Activated CD4-positive, alpha-beta T cell treated with anti-CD3 and anti-CD28 coated beads, Interleukin-2, amount 50 U/mL, for 16 hours (primary cell): ENCODE measurements around the gene CD274.

ENCODE experiments used
- DNase-seq: peaks from one replicate; pipeline ENCODE4 v3.0.0-alpha.2; 2020

The CD274 gene

DNA sequence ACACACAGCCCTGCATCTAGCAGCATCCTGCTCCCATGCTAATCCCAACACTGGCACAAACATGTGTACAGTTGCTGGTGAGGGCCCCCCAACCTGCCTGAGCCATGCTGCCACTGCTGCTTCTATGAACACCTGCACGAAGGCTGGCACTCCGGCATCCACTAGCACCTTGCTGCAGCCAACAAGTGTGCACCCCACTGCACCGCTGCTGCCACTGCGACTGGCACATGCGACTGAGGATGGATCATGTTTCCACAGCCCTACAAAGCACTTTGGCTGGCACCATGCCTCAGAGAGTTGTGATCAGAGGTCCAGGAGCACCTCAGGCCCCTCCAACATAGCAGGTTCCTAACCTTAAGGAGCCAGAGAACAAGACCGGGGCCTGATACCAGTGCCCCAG, 52.2 kb downstream of the CD274 start:
- DNase-seq = no peak

DNA sequence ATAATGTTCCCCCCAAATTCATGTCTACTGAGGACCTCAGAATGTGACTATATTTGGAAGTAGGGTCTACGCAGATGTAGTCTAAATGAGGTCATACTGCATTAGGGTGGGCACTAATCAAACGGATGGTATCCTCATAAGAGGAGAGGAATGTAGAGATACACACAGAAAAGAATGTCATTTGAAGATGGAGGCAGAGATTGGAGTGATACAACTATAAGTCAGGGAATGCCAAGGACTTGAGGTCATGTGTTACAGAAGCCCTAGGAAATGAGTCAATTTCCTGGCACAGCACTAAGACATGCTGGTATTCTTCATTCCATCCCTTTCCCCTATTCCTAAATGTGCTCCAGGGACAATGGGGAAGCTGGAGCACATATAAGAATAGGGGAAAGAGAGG, 59.2 kb downstream of the CD274 start:
- no peak for DNase-seq

DNA sequence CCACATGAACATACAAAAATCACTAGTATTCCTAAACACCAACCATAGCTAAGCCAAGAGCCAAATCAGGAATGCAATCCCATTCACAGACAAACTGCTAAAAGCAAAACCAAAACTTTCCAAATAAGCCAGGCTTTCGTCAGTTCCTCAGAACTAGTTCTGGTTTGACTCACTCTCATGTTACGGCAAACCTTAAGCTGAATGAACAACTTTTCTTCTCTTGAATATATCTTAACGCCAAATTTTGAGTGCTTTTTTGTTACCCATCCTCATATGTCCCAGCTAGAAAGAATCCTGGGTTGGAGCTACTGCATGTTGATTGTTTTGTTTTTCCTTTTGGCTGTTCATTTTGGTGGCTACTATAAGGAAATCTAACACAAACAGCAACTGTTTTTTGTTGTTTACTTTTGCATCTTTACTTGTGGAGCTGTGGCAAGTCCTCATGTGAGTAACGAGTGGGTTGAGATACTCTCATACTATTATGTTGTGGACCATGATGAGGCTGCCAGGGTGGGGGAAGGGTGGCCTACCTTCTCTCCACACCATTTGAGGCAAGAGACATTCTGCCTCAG, 60.1 kb downstream of the CD274 start, which contains the start of gene PDCD1LG2:
TSS of gene PDCD1LG2 (plus strand) at position 172 of the 572 bp plus-strand sequence. CDS start 12,016 bp downstream, outside the sequence.
- peak; percentile 78 for DNase-seq

DNA sequence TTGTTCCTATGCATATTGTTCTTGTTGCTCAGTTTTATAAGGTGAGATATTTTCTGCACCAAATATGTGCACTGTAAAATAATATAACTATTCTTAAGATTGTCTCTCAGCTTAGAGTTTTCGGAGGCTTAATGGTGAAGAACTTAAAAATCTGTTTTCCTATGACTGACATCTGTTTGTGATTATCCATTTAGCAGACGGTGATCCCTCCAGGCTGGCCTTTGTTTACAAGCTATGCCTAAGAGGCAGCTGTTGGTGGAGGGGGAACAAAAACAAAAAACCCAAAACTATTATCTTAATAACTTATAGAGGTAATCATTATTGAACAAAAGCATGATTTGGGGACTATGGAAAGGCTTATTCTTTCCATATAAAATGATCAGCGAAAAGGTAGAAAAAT, 60.6 kb downstream of the CD274 start:
- DNase-seq = no peak

DNA sequence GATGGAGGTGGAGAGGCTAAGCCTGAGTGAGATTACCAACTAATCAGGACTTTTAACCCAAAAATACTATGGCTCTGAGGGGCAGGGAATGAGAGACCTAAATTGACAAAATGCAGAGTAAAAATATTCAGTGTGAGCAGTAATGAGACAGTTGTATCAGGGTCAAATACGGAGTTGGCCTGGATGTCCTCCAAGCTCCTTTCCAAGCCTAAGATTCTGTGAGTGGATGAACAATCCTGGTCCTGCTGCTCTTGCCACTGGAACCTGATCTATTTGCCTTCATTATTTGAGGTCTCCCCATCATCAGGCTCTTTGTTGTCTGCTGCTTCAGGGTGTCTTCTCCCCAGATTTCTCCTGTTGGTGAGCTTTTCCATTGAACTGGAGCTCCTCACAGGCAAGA, 61.1 kb downstream of the CD274 start:
- DNase-seq = no peak

DNA sequence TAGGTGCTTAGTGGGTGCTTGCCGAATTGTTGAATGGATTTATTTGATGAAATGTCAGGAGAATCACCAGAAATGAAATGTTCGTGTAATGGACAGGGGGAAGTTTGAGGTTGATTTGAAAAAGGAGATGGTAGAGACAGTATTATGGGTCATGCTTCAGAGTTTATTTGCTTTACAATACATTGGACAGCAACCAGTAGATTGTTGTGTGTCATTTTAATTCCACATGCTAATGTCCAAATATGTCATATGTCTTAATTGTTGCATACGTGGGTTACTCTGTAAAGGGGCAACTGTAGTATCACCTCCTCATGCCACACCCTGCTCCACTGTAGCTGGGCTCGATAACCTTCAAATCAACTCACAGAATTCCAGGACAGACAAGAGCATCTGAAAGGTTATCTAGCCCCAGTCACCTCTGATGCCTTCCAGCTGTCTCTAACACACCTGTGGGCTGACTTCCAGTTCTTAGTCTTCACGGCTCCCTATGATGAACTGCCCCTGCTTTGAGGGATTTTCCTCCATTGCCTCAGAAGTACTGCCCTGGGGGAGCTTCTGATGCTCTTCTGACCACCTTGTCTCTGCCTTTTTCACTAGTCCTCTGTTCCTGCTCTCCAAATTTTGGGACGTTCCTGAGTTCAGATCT, 61.7 kb downstream of the CD274 start:
- DNase-seq = no peak

DNA sequence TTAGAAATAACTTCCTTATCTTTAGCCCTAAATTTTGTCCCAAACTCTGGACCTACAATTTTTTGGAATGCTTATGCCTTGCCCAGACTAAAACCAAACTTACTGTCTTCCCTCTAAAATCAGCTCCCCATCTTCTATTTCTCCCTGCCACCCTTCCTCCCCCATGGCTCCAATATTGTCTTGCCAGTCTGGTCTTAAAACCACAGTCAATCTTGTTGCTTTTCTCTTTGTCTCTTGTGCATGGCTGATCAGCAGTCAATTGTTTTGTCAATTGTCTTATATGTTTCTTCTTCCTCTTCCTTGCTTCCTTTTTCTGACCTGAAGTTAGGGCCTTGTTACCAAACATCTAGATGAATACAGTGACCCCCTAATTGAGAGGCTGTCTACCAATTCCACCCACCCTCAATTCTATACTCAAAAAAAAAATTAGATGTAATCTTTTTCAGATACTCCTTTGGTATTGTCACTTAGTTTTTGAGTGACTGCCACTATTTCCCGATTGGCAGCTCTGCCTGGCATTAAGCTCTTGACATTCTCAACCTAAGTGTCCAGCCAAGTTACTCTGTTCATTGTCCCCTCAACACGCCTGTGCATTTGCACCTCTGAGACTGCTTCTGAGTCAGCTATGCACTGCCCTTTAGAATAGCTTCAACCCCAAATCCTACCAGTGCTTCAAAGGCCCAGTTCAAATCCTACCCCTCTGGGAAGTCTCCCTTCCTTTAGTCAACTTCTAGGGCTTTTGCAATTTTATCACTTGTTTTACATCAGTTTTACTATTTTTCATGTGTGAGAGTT, 62.5 kb downstream of the CD274 start:
- no peak for DNase-seq

DNA sequence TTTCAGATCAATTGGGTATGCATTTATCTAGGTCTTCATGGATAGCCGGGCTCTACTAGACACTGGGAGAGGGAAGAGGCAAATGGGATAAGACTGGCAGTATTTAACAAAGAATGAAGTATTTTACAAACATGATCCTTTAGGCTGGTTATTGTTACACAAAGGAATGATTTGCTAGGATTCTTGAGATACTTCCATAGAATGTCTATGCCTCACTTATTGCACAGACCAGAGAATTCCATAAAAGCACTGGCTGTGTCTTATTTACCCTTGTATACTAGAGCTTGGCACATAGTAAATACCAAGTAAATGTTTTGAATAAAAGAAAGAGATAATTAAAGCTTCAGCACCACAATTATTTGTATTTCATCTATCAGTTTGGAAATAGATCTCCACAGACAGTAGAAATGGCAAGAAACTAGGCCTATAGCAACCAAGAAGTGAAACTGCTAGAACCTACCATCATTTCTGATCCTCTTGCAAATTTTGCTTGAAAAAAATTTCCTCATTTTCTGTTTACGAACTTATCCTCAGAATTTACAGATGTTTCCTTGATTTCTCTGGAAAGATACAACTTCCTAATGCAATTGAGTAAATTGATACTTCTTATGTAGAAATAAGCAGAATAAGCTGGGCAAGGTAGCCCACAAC, 63.7 kb downstream of the CD274 start:
- DNase-seq = no peak

DNA sequence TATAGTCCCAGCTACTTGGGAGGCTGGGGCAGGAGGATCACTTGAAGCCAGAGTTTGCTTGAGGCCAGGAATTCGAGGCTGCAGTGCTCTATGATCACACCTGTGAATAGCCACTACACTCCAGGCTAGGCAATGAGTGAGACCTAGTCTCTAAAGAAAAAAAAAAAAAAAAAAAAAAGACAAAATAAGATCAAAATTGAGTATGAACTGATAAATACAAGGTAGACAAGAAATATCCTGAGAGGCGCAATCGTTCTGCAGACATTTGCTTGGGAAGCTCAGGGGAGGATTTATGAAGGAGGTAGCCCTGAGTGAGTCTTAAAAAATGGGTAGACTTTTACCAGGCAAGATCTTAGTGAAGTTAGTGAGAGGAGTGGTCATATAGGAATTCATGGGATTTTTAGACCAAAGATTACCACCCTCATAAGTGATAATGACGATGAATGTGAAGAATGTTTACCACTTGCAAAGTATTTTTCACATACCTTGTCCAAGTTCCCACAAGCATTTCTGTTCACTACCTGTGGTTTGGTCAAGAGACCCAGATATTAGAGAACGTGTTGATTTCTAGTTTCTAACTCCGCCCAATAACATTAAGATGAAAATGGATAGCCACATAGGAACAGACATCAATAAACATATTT, 64.4 kb downstream of the CD274 start:
- no peak for DNase-seq

DNA sequence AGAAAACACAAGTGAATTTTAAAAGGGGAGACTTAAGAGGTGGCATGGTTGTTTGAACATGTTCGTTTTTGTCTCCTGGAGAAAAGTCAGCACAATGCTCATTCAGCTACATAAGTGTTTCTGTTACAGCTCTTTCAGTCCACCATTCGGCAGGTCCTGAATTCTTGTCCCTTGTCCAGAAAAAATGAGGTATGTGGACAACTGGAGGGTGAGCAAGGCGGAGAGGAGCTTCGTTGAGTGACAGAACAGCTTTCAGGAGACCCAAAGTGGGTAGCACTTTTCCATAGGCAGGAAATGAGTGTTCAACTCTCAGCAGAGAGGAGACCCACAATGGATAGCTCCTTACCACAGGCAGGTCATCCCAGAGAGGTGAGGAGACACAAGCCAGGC, 64.9 kb downstream of the CD274 start:
- no peak for DNase-seq

DNA sequence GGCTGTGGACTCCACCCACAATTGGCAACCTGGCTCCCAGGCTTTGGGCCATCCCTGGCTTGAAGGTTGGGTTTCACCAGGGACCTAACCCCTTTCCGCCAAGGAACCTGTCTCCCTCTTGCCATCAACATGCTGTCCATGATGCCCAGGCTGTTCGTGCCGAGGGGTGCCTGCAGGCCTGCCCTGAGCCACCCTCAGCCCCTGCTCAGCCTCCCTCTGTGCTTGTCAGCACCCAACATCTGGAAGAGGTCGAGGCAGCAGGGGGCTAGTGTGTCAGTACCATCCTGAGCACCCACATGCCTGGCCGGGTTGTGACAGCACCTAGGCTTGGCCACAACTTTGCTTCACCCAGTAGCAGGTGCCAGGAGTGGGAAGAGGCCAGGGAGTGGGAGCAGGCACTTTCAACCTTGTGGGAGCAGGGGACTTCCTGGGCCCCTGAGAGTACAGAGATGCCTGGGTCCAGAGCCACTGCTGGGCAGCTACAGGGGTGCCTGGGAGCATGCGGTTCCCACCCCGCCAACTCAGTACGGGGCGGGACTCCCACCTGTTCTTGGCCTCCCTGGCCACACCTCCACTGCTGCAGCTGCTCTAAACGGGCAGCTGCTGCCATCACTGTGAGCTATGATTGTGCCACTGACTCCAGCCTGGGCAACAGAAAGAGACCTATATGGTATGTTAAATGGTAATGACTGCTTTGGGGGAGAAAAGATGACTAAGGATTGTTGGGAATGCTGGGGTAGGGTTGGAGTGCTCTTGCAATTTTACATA, 66.3 kb downstream of the CD274 start:
- no peak for DNase-seq

DNA sequence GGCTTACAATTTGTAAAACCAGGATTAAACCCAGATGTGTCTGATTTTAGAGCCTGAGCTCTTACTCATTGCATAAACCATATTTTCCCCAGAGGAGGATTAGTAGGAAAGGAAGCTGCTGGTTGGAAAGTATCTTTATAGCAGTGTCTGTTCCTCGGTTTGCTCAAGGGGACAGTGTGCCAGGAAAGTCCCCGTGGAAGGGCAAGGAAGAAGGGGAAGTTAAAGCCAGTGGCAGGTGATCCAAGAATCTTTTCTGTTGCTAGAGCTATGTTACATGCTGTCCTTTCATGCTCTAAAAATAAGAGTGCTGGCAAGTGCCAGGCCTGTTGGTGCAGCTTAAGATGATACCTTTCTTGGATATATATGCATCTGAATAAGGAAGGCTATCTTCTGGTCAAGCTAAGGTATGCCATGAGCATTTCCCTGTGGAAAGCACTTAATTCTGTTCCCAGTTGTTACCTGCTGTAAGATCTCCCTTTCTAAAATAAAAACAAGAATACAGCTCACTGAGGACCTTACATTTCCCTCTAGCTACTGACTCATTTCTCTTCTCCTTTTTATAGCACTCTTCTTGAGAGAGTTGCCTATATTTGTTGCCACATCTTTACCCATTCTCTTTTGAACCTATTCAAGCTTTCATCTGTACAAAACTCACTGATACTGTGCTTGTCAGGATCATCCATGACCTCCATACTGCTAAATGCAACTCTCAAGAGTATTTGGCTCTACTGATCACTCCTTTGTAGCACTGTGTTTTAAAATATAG, 68.0 kb downstream of the CD274 start:
- peak; percentile 52 for DNase-seq

DNA sequence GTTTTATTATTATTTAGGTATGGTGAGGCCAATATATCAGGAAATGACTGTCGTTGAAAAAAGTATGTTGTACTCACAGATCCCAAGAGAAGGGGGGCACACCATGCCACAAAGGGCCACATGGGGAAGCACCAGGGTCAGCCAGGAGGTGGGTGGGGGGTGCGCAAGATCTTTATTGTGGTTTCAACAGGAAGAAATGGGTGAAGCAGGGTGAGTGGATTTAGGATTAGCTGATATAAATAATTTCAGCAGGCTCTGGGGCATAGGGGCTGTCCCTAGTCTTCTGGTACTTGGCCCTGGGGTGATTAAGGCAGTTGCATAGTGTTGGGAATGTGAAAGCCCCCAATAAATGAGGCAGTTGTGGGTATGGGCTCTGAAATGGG, 68.6 kb downstream of the CD274 start:
- DNase-seq = peak; percentile 30
